Left hindlimb (tissue), 1 donor: ENCODE measurements around the gene DHRS12.

Experiments
- DNase-seq: peaks from one replicate; pipeline ENCODE4 v3.0.0-alpha.2; 2018

The DHRS12 gene

DNA sequence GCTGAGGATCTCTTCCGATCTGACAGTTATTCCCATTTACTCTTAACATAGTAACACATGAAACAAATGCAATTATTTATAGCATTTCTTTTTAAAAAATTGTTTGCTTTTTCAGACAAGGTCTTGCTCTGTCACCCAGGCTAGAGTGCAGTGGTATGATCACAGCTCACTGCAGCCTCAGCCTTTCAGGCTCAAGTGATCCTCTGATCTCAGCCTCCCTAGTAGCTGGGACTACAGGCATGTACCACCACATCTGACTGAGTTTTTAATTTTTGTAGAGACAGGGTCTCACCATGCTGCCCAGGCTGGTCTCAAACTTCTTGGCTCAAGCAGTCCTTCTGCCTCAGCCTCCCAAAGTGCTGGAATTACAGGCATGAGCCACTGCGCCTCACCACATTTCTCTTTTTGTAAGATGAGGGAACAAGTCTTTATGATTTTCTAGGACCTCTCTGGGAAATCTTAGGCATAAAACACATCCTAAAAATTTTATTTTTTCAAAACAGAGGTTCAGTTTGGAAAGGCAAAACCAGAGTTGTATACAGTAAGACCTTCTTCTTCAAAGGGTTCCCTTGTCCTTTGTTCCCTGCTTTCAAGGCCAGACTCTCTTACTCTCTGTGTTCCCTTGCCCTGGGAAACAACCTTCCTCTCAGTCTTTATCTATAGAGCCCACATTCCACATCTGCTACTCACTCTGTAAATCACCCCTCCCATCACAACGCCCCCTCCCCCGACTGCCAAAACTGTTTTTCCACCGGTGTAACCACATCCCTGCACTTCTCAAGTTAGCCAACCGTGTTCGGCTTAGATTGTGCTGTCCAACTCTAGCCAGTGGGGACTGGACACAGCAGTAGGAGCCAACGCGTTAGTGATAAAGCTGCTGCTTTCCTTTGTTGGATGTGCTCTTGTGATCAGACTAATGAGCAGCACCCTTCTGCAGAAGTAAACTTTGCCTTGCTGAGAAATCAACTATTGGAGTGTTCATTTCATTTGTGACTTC lies 56.2 kb downstream of the DHRS12 start:
- DNase-seq: no peak

GRCh38 chr13:51746802-51747201 lies 57.2 kb downstream of the DHRS12 start:
- no peak for DNase-seq

GRCh38 chr13:51745243-51745642 lies 58.7 kb downstream of the DHRS12 start:
- DNase-seq: no peak

DNA sequence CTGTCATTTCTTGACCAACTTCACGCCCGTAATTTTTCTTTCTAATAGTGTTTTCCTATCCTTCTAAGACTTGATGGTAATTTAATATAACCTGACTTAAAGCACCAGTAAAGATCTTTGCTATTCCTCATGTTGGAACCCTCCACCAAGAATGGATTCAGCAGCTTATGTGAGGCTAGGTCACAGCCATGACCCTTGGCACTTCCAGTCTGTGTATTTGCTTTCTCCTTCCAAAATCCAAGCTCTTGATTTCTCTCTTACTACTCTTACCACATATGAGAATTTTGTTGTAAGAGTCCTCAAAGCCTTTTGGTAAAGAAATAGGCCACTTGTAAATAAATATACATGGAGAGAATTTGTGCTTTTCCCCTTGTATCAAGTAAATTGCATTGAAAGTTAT lies 61.4 kb downstream of the DHRS12 start:
- no peak for DNase-seq

DNA sequence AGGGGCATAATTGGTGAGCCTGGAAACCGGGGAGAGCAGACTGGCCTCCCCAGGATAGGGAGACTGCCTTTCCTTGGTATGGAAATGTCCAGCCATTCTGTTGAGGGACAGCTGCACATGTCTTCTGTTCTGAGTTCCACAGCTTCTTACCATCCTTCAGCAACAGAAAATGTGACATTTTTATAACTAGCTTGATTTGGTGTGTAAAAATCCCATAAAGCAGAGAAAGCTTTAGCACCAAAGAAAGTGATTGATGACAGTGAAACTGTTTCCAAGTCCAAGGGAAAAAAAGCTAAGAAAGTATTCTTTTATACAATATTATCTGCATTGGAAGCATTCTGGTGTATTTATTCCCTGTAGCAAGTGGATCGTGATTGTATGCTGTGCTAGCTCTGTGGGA lies 61.9 kb downstream of the DHRS12 start:
- DNase-seq: no peak

GRCh38 chr13:51740698-51741097 lies 63.3 kb downstream of the DHRS12 start:
- DNase-seq: no peak

GRCh38 chr13:51739027-51739764 lies 64.8 kb downstream of the DHRS12 start:
- no peak for DNase-seq

- no peak for DNase-seq
These were observed 65.6 kb downstream of the DHRS12 start for GRCh38 chr13:51738226-51738905.

- DNase-seq: no peak
These were observed 66.4 kb downstream of the DHRS12 start for GRCh38 chr13:51737609-51738008.

- no peak for DNase-seq
These were observed 69.2 kb downstream of the DHRS12 start for GRCh38 chr13:51734786-51735185.

- DNase-seq: no peak
These were observed 70.3 kb downstream of the DHRS12 start for GRCh38 chr13:51733374-51734298.

GRCh38 chr13:51731759-51732158 lies 72.2 kb downstream of the DHRS12 start:
- DNase-seq: no peak

GRCh38 chr13:51730927-51731326 lies 73.0 kb downstream of the DHRS12 start:
- DNase-seq: no peak

- DNase-seq: peak; percentile 47
These were observed 74.0 kb downstream of the DHRS12 start for GRCh38 chr13:51729866-51730553.

DNA sequence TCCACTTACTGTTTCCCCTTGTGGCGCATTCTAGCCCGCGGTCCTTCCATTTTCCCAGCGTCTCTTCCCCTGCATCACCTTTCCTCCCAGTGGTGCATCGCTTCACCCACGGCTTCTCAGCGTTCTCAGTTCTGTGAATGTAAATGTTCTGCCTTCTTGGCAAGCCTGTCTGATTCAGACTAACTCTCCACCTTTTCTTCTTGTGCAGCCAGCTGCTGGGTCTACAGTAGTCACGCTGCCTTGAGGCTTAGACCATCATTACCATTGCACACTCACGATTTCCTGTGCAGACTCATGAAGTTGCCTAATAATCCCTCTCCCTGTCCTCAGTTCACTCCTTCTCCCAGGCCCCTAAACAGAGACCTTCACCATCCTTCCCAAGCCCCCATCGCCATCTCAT lies 75.0 kb downstream of the DHRS12 start:
- DNase-seq: no peak

DNA sequence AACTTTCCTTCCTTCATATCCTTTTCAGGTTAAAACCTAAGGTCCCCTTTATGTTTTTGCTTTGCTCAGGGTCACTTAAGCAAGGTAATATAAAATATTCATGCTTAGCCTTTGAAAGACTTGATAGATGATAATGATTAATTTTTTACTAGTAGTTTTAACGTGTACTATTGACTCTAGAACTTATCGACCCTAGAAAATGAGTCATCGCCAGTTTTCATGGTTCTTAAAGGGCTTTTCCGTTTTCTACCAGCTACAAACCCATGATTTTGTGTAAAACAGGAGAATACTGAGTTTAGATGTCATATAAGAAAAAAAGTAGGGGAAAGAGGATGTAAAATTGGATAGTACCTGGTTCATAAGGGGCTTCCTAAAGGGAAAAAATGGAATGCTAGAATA lies 75.7 kb downstream of the DHRS12 start:
- no peak for DNase-seq

DNA sequence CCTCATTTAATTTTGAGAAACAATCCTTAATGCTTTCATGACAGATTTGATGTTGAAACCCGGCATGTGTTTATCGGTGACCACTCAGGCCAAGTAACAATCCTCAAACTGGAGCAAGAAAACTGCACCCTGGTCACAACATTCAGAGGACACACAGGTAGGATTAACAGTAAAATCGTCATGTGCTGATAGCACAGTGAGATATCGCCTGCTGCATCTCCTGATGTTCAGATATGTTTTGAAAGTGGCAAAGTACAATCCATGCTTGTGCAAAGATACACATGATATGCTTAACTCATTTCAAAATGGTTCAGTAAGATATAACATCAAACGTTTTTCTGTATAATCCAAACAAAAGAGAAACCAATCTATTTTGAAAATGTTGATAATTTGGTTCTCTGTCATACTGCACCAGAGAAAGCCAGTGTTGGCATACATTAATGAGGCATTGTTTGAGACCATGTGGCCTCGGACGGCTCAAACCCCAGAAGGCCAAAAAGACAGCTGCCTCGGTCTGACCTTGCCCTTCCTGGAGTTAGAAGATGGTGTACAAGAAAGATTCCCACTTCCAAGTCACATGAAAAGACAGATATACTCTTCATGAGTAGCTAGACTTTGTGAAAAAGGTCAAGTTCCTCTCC lies 76.2 kb downstream of the DHRS12 start:
- no peak for DNase-seq

- DNase-seq: no peak
These were observed 77.3 kb downstream of the DHRS12 start for GRCh38 chr13:51726446-51727193.

DNA sequence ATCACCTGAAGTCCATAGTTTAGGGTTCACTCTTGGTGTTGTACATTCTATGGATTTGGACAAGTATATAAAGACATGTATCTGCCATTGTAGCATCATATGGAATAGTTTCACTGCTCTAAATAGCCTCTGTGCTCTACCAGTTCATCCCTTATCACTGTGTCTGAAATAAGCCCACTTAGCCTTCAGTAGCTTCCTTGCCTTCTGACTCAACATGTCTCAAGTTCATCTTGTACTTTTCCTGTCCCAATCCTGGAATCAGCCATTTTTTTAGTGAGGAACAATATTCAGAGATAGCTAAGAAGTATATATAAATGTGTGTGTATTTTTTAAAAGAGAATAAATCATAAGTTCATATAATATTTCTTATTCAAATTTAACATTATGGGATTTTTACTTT lies 79.2 kb downstream of the DHRS12 start:
- DNase-seq: no peak

GRCh38 chr13:51723529-51723928 lies 80.4 kb downstream of the DHRS12 start:
- no peak for DNase-seq
